HL-60 (cell line): ENCODE data around the gene SHANK2.

Source experiments
- POLR2AphosphoS5 ChIP-seq: IDR thresholded peaks from 2 replicates; pipeline ENCODE4 v1.6.1; 2012; ENCODE audit warnings: low read depth
- TF ChIP-seq, protein P1 (sequence below): IDR thresholded peaks from one replicate; pipeline ENCODE4 v1.5.1; 2011; ENCODE audit warnings: low read length, control low read depth, inconsistent platforms; ENCODE audit not compliant: insufficient read depth
- TF ChIP-seq, protein P2 (sequence below): IDR thresholded peaks from 2 replicates; pipeline ENCODE4 v1.6.1; 2012; ENCODE audit warnings: low read depth; ENCODE audit not compliant: insufficient replicate concordance

DNA sequence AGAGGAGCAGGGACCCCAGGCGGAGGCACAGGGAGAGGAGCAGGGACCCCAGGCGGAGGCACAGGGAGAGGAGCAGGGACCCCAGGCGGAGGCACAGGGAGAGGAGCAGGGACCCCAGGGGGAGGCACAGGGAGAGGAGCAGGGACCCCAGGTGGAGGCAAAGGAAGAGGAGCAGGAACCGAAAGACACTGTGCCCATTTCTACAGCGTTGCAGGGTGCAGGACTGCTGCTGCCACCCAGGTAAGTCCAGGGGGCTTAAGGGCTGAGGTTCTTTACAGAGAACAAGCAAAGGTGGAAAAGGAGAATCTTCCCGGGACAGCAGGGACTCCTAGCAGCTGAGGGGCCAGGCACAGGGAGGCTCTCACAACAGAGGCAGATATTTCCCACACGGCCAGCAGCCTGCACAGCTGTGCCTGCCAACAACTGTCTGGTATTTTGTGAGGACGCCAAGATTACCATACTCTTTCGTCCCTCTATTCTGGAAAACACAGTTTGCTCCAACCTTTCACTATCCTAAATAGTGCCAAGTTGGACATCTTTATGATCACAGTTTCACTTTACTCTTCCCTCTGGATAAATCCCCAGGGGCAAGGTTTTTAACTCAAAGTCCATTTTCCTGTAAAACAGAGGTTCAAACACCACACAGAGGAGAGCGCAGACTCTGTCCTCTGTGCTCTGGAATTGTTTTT lies 39.4 kb downstream of the SHANK2 start:
- TF ChIP-seq, protein P1, sequence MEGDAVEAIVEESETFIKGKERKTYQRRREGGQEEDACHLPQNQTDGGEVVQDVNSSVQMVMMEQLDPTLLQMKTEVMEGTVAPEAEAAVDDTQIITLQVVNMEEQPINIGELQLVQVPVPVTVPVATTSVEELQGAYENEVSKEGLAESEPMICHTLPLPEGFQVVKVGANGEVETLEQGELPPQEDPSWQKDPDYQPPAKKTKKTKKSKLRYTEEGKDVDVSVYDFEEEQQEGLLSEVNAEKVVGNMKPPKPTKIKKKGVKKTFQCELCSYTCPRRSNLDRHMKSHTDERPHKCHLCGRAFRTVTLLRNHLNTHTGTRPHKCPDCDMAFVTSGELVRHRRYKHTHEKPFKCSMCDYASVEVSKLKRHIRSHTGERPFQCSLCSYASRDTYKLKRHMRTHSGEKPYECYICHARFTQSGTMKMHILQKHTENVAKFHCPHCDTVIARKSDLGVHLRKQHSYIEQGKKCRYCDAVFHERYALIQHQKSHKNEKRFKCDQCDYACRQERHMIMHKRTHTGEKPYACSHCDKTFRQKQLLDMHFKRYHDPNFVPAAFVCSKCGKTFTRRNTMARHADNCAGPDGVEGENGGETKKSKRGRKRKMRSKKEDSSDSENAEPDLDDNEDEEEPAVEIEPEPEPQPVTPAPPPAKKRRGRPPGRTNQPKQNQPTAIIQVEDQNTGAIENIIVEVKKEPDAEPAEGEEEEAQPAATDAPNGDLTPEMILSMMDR: no peak
- TF ChIP-seq POLR2AphosphoS5: no peak
- TF ChIP-seq, protein P2, sequence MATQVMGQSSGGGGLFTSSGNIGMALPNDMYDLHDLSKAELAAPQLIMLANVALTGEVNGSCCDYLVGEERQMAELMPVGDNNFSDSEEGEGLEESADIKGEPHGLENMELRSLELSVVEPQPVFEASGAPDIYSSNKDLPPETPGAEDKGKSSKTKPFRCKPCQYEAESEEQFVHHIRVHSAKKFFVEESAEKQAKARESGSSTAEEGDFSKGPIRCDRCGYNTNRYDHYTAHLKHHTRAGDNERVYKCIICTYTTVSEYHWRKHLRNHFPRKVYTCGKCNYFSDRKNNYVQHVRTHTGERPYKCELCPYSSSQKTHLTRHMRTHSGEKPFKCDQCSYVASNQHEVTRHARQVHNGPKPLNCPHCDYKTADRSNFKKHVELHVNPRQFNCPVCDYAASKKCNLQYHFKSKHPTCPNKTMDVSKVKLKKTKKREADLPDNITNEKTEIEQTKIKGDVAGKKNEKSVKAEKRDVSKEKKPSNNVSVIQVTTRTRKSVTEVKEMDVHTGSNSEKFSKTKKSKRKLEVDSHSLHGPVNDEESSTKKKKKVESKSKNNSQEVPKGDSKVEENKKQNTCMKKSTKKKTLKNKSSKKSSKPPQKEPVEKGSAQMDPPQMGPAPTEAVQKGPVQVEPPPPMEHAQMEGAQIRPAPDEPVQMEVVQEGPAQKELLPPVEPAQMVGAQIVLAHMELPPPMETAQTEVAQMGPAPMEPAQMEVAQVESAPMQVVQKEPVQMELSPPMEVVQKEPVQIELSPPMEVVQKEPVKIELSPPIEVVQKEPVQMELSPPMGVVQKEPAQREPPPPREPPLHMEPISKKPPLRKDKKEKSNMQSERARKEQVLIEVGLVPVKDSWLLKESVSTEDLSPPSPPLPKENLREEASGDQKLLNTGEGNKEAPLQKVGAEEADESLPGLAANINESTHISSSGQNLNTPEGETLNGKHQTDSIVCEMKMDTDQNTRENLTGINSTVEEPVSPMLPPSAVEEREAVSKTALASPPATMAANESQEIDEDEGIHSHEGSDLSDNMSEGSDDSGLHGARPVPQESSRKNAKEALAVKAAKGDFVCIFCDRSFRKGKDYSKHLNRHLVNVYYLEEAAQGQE: no peak
